Fibroblast of pulmonary artery (primary cell): ENCODE results near the gene CCDC78.

Source experiments
- DNase-seq: peaks from one replicate; pipeline ENCODE4 v3.0.0-alpha.2; 2010; ENCODE audit warnings: low read depth
- H3K4me3 ChIP-seq: replicated peaks from 2 replicates; pipeline ENCODE4 v1.5.1; 2011; ENCODE audit warnings: low read depth, mild to moderate bottlenecking, control low read depth, low read length, moderate library complexity
- TF ChIP-seq, protein P1 (sequence below): IDR thresholded peaks from 2 replicates; pipeline ENCODE4 v1.5.1; 2011; ENCODE audit warnings: mild to moderate bottlenecking, control low read depth, low read length, inconsistent platforms; ENCODE audit errors: missing control alignments

CCDC78 gene

DNA sequence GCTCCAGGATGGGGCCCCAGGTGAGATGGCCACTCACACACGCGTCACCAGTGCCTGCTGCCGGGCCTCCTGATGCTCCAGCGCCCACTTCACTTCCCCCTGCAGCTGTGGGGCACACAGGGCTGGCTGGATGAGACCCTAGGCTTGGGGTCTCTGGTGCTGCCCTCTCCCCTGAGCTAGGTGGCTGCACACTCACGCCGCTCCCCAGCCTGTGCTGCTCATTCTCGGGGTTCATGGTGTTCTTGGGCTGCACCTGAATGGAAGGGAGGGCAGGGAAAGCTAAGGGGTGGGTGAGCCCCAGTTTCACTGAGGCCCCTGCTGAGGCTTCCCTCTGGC is 1.2 kb downstream of the CCDC78 start:
- no peak overlapping the region for H3K4me3 ChIP-seq
- TF ChIP-seq, protein P1, sequence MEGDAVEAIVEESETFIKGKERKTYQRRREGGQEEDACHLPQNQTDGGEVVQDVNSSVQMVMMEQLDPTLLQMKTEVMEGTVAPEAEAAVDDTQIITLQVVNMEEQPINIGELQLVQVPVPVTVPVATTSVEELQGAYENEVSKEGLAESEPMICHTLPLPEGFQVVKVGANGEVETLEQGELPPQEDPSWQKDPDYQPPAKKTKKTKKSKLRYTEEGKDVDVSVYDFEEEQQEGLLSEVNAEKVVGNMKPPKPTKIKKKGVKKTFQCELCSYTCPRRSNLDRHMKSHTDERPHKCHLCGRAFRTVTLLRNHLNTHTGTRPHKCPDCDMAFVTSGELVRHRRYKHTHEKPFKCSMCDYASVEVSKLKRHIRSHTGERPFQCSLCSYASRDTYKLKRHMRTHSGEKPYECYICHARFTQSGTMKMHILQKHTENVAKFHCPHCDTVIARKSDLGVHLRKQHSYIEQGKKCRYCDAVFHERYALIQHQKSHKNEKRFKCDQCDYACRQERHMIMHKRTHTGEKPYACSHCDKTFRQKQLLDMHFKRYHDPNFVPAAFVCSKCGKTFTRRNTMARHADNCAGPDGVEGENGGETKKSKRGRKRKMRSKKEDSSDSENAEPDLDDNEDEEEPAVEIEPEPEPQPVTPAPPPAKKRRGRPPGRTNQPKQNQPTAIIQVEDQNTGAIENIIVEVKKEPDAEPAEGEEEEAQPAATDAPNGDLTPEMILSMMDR = no peak
- no peak for DNase-seq

DNA sequence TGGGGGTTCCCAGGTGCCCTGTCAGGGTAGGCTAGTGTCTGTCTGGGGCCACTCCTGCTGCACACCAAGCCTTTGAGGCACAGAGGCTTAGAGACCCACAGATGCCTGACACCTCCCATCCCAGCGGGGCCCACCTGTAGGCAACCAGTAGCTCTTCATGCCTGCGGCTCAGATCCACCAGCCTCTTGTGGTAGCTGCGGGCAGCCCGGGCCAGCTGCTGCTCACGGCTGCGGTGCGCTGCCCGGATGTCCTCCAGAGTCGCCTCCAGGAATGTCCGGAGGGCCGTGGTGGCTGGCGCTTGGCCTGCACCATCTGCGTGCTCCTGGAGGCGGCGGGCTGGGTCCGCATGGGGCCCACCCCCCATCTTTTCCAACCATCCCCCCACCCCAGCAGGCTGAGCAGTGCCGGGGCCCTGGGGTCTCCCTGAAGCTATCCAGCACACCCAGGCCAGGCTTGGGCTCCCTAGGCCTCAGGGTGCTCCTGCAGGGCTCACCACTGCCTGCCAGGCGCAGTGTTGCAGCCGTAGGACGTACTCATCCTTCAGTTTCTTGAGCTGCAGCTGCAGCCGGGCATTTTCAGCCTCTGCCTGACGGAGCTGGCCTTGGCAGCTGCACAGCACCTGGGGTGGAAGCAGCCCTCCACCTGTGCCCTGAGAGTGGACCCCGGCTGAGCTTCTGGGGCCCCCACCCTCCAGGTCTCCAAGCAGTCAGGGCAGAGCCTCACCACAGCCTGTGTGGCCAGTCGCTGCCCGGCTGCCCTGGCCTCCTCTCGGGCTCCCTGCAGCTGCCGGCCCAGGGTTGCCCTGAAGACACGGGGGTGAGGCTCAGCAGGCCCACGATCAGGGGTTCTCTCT is 1.8 kb downstream of the CCDC78 start:
- DNase-seq = no peak
- TF ChIP-seq, protein P1 = no peak
- H3K4me3 ChIP-seq = no peak overlapping the region

DNA sequence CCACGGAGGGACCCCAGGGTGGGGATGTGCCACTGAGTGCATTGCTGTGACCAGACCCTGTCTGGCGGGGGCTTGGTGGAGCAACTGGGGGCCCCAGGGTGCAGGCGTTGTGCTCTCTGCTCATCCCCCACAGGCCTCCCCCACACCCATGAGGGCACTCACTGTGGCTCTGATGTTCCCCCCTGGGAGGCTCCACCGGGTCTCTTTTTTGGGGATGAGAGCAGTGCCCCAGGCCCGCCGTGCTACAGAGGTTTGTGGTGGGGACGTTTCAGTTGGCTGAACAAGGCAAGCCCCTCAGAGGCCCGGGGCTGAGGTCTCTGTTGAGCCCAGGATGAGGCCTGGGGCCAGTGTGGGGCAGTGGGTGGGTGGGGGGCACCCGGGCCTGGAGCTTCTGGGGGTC is 2.5 kb downstream of the CCDC78 start:
- TF ChIP-seq, protein P1 = no peak
- DNase-seq = no peak
- H3K4me3 ChIP-seq = no peak overlapping the region

DNA sequence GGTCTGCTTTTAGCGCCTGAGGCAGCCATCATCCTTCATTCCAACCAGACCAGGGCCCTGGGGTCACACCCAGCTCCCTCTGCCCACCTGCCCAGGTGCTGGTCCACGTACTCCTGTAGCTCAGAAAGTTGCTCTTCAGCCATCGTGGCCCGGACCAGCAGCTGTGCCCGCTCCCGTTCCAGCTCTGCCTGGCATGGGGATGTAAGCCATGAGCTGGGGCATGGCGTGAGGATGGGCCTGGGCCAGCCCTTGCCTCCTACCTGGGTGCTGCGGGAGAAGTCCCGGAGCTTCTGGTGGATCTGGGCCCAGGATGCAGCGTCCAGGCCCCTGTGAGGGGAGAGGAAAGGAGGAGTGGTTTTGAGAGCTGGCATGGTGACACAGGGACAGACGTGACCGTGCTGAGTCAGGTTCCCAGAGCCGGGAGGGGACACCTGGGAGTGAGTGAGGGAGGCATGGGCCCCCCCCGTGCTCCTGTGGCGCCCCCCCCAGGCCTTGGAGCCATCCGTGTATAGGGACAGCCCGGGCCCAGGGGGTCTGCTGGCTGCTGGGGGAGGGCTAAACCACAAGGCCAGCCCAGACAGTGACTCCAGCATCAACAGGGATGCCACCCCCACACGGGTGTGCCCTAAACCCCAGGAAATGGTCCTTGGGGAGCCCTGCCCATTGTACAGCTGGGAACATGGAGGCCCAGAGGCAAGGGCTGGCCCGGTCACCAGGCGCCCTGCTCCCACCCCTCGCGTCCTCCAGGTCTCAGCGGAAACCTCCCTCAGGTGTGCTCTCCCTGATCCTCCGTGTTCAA is 3.2 kb downstream of the CCDC78 start:
- no peak for DNase-seq
- no peak overlapping the region for H3K4me3 ChIP-seq
- TF ChIP-seq, protein P1 = no peak

DNA sequence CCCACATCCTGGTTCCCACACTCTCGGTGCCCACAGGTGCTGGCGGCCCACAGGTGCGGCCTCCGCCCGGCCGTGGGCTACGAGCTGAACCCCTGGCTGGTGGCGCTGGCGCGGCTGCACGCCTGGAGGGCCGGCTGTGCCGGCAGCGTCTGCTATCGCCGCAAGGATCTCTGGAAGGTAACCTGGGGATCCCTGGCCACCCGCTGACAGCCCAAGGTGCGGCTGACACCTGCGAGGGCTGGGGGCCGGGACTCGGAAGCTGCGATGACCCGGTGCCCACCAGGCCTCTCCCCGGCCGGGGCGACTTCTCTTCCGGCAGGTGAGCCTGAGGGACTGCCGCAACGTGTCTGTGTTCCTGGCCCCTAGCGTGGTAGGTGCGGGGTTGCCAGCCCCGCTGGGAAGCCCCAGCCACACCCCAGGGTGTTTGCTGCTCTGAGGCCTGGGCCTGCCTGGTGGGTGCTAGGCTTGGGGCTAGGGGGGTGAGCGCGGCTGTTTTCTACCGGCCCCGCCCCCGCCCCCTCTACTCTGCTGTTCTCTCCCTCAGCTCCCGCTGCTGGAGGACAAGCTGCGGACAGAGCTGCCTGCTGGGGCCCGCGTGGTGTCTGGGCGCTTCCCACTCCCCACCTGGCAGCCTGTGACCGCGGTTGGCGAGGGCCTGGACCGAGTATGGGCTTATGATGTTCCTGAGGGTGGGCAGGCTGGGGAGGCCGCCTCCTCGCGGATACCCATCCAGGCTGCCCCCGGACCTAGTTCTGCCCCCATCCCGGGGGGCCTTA is 4.3 kb downstream of the CCDC78 start:
- TF ChIP-seq, protein P1 = no peak
- no peak for DNase-seq
- peak overlapping the region; percentile 70 for H3K4me3 ChIP-seq

DNA sequence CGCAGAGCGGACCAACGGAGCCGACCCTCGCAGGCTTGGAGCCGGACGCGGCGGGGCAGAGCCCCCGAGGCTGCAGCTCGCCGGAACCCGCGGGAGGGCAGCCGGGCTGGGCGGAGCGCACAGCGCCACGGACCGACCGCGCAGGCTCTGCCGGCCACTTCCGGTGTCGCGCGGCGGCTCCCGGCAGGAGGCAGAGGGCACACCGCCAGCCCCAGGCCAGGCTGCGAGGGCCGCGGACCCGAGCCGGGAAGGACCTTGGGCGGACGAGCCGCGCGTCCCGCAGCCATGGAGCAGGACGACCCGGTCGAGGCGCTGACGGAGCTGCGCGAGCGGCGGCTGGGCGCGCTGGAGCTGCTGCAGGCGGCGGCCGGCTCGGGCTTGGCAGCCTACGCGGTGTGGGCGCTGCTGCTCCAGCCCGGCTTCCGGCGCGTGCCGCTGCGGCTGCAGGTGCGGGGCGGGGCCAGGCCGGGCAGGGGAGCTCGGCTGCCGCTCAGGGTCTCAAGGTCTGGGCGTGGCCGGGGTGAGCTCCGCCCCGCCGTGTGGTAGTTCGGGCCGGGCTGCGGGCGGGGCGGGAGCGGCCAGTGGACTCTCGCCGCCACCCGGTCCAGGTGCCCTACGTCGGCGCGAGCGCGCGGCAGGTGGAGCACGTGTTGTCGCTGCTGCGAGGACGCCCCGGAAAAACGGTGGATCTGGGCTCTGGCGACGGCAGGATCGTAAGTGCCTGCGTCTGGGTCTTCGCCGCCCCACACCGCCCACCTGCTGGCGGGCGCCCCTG is 5.1 kb downstream of the CCDC78 start, which contains the start of gene ANTKMT:
Gene ANTKMT, plus strand, starts transcription at position 157 of the 775 bp plus-strand sequence. Its CDS starts 129 bp downstream, at position 286.
- TF ChIP-seq, protein P1 = no peak
- peak; percentile 71 for DNase-seq
- H3K4me3 ChIP-seq = peak within 1 kb of the TSS; percentile 70
